GM12865 (cell line): ENCODE measurements around the gene OPRL1.

Experiments used
- DNase-seq: peaks from one replicate; pipeline ENCODE4 v3.0.0; 2010; ENCODE audit warnings: low read depth
- H3K4me3 ChIP-seq: 2 replicates; pipeline ENCODE4 v1.5.1; 2011; ENCODE audit warnings: mild to moderate bottlenecking, low read depth, low read length, control low read depth
- CTCF ChIP-seq: IDR thresholded peaks from 2 replicates; pipeline ENCODE4 v1.5.1; 2011; ENCODE audit warnings: low read length, control low read depth, low read depth, inconsistent platforms; ENCODE audit not compliant: insufficient read depth; ENCODE audit errors: missing control alignments

Gene OPRL1

GRCh38 chr20:64090165-64090564 lies 10.3 kb downstream of the OPRL1 start:
- no peak for DNase-seq
- H3K4me3 ChIP-seq: no peak overlapping the region
- TF ChIP-seq CTCF: no peak

GRCh38 chr20:64091340-64091739 lies 11.5 kb downstream of the OPRL1 start:
- TF ChIP-seq CTCF: no peak
- H3K4me3 ChIP-seq: no peak overlapping the region
- DNase-seq: no peak

- no peak for TF ChIP-seq CTCF
- no peak for DNase-seq
- no peak overlapping the region for H3K4me3 ChIP-seq
Measured at GRCh38 chr20:64091770-64092169, 11.9 kb downstream of the OPRL1 start.

GRCh38 chr20:64092258-64093012 lies 12.6 kb downstream of the OPRL1 start:
- no peak overlapping the region for H3K4me3 ChIP-seq
- no peak for TF ChIP-seq CTCF
- no peak for DNase-seq

- no peak overlapping the region for H3K4me3 ChIP-seq
- no peak for TF ChIP-seq CTCF
- no peak for DNase-seq
Measured at GRCh38 chr20:64093013-64093503, 13.2 kb downstream of the OPRL1 start.

- DNase-seq: no peak
- TF ChIP-seq CTCF: no peak
- H3K4me3 ChIP-seq: no peak overlapping the region
Measured at GRCh38 chr20:64095455-64095854, 15.6 kb downstream of the OPRL1 start.

- no peak for TF ChIP-seq CTCF
- DNase-seq: no peak
- no peak overlapping the region for H3K4me3 ChIP-seq
Measured at GRCh38 chr20:64095927-64096326, 16.0 kb downstream of the OPRL1 start.
